ENCODE measurements around the gene SFMBT1.

The SFMBT1 gene, protein sequence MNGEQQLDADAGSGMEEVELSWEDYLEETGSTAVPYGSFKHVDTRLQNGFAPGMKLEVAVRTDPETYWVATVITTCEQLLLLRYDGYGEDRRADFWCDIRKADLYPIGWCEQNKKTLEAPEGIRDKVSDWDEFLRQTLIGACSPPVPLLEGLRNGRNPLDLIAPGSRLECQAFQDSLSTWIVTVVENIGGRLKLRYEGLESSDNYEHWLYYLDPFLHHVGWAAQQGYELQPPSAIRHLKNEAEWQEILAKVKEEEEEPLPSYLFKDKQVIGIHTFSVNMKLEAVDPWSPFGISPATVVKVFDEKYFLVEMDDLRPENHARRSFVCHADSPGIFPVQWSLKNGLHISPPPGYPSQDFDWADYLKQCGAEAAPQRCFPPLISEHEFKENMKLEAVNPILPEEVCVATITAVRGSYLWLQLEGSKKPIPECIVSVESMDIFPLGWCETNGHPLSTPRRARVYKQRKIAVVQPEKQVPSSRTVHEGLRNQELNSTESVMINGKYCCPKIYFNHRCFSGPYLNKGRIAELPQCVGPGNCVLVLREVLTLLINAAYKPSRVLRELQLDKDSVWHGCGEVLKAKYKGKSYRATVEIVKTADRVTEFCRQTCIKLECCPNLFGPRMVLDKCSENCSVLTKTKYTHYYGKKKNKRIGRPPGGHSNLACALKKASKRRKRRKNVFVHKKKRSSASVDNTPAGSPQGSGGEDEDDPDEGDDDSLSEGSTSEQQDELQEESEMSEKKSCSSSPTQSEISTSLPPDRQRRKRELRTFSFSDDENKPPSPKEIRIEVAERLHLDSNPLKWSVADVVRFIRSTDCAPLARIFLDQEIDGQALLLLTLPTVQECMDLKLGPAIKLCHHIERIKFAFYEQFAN

GRCh38 chr3:53045518-53046170 is at the start of gene SFMBT1:
SFMBT1 (minus strand) TSS chr3:53046073; CDS start chr3:52969128, 76,945 bp downstream.
- no peak for DNase-seq

GRCh38 chr3:53092942-53093341 is 47.1 kb upstream of the SFMBT1 start:
- no peak for DNase-seq

DNA sequence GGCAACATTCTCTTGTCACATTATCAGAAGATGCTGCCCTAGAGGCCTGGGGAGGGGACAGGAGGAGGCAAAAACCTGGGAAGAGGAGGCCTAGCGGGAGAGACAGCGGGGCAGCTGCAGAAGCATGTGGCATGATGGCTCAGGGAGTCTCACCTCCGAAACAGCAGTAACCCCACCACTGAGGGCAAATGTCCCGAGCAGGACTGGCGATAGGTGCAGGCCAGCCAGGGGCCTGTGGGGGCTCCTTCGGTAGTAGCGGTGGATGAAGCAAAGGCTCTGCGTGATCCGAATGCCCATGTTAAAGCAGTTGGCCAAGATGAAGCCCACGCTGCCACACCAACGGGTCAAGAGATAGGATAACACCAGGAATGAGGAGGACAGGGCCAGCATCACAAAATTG is 46.3 kb upstream of the SFMBT1 start:
- DNase-seq, result no peak

GRCh38 chr3:53091011-53091410 is 45.1 kb upstream of the SFMBT1 start:
- DNase-seq, result no peak

GRCh38 chr3:53089511-53089910 is 43.6 kb upstream of the SFMBT1 start:
- no peak for DNase-seq

DNA sequence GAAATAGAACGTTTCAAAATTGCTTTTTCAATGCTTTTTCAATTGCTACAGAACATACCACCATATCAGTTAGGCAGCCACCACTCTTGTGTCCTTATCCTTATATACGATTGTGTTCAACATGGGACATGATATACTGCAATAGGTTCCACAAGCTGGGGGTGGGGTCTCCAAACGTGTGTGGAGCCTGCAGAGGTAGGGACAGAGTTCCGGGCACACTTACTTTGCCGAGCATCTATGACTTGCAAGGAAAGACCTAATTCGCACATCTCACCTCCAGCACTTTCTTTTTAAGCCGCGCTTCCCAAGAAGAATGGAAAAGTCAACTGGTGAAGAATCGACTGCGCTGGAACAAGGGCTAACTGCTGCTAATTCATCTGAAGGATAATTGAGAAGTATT is 39.6 kb upstream of the SFMBT1 start:
- no peak for DNase-seq

DNA sequence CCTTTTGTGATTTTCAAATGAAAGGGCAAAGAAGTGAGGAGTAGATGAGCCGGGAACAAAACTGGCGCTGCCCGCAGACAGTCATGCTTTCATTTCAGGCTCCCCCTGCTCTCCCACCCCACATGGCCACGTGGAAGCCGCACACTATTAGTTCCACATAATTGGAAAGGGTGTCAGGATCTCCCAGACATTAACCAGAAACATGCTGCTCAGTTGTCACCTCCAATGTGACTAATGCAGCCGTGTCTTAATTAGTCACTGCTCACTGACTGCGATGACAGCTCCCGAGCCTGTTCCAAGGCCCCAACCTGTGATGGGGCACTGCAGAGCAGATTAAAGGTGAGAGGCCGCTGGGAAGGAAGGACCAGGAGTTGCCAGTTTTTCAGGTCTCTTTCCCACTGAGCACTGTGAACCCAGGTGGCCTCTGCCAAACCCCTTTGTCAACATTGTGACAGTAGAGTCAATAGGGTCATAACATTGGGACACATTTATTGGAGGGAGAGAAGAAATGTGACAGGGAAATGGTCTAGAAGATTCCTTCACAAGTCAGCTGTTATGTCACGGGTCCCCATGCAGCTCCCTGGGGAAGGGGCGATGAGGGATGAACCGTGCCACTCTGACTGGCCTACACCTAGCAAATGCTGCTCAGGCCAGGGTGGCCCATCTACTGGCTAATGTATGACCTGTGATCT is 38.6 kb upstream of the SFMBT1 start:
- peak; percentile 25 for DNase-seq

- no peak for DNase-seq
Observed at GRCh38 chr3:53083949-53084309, 38.1 kb upstream of the SFMBT1 start.

DNA sequence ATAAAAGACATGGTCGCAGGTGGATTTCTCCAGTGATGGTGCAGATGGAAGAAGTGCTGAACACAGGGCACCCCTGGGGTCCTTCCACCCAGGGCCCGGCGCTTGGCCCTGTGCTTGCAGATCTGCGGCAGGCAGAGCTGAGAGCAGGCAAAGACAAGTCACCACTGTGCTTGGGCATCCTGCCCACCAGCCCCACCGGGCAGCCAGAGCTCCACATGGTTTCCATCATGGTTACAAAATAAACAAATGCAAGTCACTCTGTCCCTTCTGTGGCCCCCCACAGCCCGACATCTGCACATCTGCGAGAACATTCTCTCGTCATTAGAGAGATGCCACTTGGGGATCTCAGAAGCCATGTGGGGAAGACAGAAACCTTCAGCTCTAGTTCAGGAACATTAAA is 37.6 kb upstream of the SFMBT1 start:
- DNase-seq, result peak; percentile 13

DNA sequence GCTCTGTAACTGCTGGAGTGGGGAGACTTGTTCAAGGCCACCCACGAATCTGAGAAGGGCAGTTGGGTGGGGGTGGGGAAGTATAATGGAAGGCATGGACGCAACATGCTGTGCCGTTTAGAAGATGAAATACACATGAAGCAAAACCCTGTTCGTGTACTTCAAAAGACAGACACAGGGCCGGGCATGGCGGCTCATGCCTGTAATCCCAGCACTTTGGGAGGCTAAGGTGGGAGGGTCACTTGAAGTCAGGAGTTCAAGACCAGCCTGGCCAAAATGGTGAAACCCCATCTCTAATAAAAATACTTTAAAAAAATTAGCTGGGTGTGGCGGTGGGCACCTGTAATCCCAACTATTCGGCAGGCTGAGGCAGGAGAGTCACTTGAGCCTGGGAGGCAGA is 36.9 kb upstream of the SFMBT1 start:
- DNase-seq, result no peak

DNA sequence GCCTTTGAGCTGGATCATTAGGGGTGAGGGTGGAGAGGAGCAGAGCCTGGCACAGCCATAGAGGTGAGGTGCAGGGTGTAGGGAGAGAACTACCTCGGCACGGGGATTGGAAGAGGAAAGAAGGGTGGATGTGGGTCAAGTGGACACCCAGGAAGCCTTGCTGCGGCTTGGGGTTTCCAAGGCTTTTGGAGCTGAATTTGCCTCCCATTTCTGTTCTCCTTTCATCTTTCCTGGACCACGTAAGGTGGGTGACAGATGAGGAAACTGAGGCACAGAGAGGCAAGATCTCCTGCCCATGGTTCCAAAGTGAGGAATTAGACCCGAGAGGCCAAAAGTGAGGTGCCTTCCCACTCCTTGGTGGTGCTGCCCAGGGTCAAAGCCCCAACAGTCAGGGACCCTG is 35.4 kb upstream of the SFMBT1 start:
- DNase-seq, result no peak

- DNase-seq, result no peak
Observed at GRCh38 chr3:53080612-53081205, 34.8 kb upstream of the SFMBT1 start.

- DNase-seq, result no peak
Observed at GRCh38 chr3:53079791-53080555, 34.1 kb upstream of the SFMBT1 start.

DNA sequence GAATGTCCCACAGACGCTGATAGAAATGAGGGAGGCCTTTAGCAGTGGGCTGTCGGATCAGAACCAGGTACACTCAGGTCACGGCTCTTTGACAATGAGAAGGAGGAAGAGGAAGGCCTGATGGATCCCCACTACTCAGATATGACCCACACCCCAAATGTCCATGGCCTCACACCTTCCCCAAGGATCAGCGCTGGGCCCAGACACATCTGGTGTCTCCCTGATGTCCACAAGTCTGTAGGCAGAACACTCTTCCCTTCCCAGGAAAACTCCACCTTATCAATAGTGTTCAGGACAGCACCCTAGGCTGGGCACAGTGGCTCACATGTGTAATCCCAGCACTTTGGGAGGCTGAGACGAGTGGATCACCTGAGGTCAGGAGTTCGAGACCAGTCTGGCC is 33.3 kb upstream of the SFMBT1 start:
- DNase-seq, result no peak

DNA sequence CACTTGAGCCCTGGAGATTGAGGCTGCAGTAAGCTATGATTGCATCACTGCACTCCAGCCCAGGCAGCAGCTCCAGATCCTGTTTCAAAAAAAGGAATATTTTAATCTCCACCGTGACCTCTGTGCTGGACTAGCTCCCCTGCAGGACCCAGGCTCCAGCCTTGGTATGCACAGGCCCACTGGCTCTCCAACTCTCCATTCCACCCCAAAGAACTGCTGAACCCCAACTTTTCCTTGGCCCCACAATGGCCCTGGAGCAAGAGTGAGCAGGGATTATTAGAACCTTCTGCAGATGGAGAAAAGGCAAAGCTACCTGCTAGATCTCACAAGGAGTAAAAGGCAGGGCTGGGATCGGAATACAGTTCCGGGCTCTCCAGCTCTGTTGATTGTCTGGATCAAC is 32.8 kb upstream of the SFMBT1 start:
- no peak for DNase-seq

GRCh38 chr3:53077476-53078220 is 31.8 kb upstream of the SFMBT1 start:
- DNase-seq, result no peak

GRCh38 chr3:53075743-53076140 is 29.9 kb upstream of the SFMBT1 start:
- DNase-seq, result no peak

- DNase-seq, result no peak
Observed at GRCh38 chr3:53074761-53075742, 29.2 kb upstream of the SFMBT1 start.

DNA sequence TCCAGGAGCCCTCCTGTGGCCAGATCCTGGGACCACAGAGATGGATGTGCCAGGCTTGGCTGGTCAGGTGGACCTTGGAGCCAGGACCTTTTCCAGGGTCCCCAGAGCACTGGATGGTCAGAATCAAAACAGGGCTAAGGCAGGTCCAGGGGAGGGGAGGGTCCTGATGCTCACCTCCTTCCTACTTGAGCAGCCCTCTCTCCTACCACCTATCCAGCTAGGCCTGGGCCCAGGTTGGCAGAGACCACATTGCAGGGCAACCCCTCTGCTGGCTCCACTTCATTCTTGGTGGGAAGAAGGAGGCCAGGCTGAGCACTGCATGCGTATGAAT is 28.5 kb upstream of the SFMBT1 start:
- no peak for DNase-seq
